Naive thymus-derived CD4-positive, alpha-beta T cell (primary cell): ENCODE data around the gene CENPH. TPM values are rescaled to one million over a fixed set of nuclear protein-coding genes. Genes with fewer than 3 reads are reported as not detected.
A peak's percentile ranks its signal among the peaks of the same experiment; 100 is the strongest.
"Not testable (repeated sequence)": the region's sequence is repeated elsewhere in the genome, so short reads cannot be mapped to it uniquely, and the experiment has no call there.

Experiments
- ATAC-seq: fragments of 150-1000 bp; cut with Tn5 transposase; 2 replicates; pipeline ENCODE4 v1.10.0; 2021; ENCODE audit warnings: mild to moderate bottlenecking, moderate library complexity
- CTCF ChIA-PET: fragments of 350-600 bp; sonication (Branson Sonifier 250); formaldehyde crosslinking; loops from one replicate; lab custom pipeline; 2021; ENCODE audit warnings: antibody characterized with exemption; lab: Charles Lee
- POLR2A ChIA-PET: fragments of 350-600 bp; sonication (Branson Sonifier 250); formaldehyde crosslinking; loops from one replicate; lab custom pipeline; 2021; ENCODE audit warnings: antibody characterized with exemption, inconsistent platforms; lab: Charles Lee
- DNase-seq, 9 donors: peaks; one replicate each; pipeline versions ENCODE4 v3.0.0 to v3.0.0-alpha.2; 2020 to 2022; ENCODE audit warnings: mixed read lengths in 1 of 9
- H3K27ac ChIP-seq: one replicate; pipeline ENCODE4 v1.7.0; 2013; ENCODE audit warnings: mild to moderate bottlenecking, low read depth, low read length, moderate library complexity
- H3K27me3 ChIP-seq, 2 donors: one replicate each; pipeline ENCODE4 v1.7.0; 2013; ENCODE audit warnings: low read length in 2 of 2, mild to moderate bottlenecking in 2 of 2, moderate library complexity in 2 of 2; ENCODE audit not compliant: control insufficient read depth in 2 of 2, insufficient read depth in 2 of 2
- H3K36me3 ChIP-seq, 3 experiments: 1 replicate in 2 of 3; 2 replicates in 1 of 3; pipeline ENCODE4 v1.7.0; 2013; ENCODE audit warnings: low read length in 3 of 3, mild to moderate bottlenecking in 3 of 3, moderate library complexity in 1 of 3; ENCODE audit not compliant: insufficient read depth in 3 of 3, control insufficient read depth in 2 of 3
- H3K4me1 ChIP-seq, 2 donors: one replicate each; pipeline ENCODE4 v1.7.0; 2013; ENCODE audit warnings: low read length in 2 of 2, mild to moderate bottlenecking in 2 of 2, moderate library complexity in 1 of 2; ENCODE audit not compliant: control insufficient read depth in 2 of 2, insufficient read depth in 2 of 2
- H3K4me3 ChIP-seq: 2 replicates; pipeline ENCODE4 v1.7.0; 2013; ENCODE audit warnings: mild to moderate bottlenecking, low read length
- H3K9me3 ChIP-seq, 3 experiments: 1 replicate in 2 of 3; 2 replicates in 1 of 3; pipeline ENCODE4 v1.7.0; 2013; ENCODE audit warnings: low read length in 3 of 3; ENCODE audit not compliant: control insufficient read depth in 2 of 3
- H3K27ac Mint-ChIP-seq, 9 donors: one replicate each; pipeline ENCODE4 v1.8.0; 2020 to 2022; ENCODE audit warnings: mixed read lengths in 9 of 9, mild to moderate bottlenecking in 8 of 9, moderate library complexity in 5 of 9, inconsistent platforms in 2 of 9
- H3K27me3 Mint-ChIP-seq, 5 donors: one replicate each; pipeline ENCODE4 v1.8.0; 2021 to 2022; ENCODE audit warnings: mixed read lengths in 5 of 5, mild to moderate bottlenecking in 1 of 5
- H3K36me3 Mint-ChIP-seq, 5 donors: one replicate each; pipeline ENCODE4 v1.8.0; 2020 to 2022; ENCODE audit warnings: mixed read lengths in 5 of 5, mild to moderate bottlenecking in 3 of 5, inconsistent platforms in 1 of 5
- H3K4me1 Mint-ChIP-seq, 7 donors: one replicate each; pipeline ENCODE4 v1.8.0; 2020 to 2022; ENCODE audit warnings: mixed read lengths in 7 of 7, mild to moderate bottlenecking in 3 of 7, inconsistent platforms in 1 of 7
- H3K4me3 Mint-ChIP-seq, 10 donors: one replicate each; pipeline ENCODE4 v1.8.0; 2020 to 2022; ENCODE audit warnings: mild to moderate bottlenecking in 10 of 10, mixed read lengths in 10 of 10, moderate library complexity in 6 of 10, inconsistent platforms in 2 of 10
- H3K9me3 Mint-ChIP-seq, 11 donors: one replicate each; pipeline ENCODE4 v1.8.0; 2020 to 2022; ENCODE audit warnings: mixed read lengths in 11 of 11, mild to moderate bottlenecking in 4 of 11, inconsistent platforms in 1 of 11, moderate library complexity in 1 of 11
- intact Hi-C, 2 donors: fragments of 100-400 bp; cut with micrococcal nuclease; formaldehyde crosslinking; loops; one replicate each; pipeline ENCODE4 v1.15.1; 2023
- polyA plus RNA-seq, 2 donors: library from polyadenylated mRNA; unstranded; fragments of 300-500 nt; fragmentation: Illumina TruSeq; gene quantifications; one replicate each; pipeline ENCODE4 v1.2.3, GENCODE V29; 2021
- total RNA-seq, 6 experiments: library from RNA in 5 of 6; stranded (reverse) in 5 of 6; gene quantifications; 1 replicate in 5 of 6; 2 replicates in 1 of 6; pipeline ENCODE4 v1.2.3 and lab custom pipeline; 2021 to 2026

The CENPH gene
- total and polyA plus RNA-seq, 7 experiments from 2014 or later: 3.4 to 25.3 (median 8.2) TPM

DNA sequence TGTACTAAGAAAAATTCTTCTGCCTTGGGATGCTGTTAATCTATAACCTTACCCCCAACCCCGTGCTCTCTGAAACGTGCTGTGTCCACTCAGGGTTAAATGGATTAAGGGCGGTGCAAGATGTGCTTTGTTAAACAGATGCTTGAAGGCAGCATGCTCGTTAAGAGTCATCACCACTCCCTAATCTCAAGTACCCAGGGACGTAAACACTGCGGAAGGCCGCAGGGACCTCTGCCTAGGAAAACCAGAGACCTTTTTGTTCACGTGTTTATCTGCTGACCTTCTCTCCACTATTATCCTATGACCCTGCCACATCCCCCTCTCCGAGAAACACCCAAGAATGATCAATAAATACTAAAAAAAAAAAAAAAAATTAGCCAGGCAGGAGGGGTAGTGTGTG is 31.4 kb downstream of the CENPH start:
- DNase-seq, H3K4me3 Mint-ChIP-seq, H3K9me3 Mint-ChIP-seq, H3K27me3 ChIP-seq, H3K4me3 ChIP-seq, H3K27me3 Mint-ChIP-seq, intact Hi-C loops, H3K36me3 ChIP-seq, H3K4me1 ChIP-seq, ATAC-seq, H3K27ac ChIP-seq, CTCF ChIA-PET, H3K27ac Mint-ChIP-seq, H3K9me3 ChIP-seq: not testable (repeated sequence)
- POLR2A ChIA-PET: interaction anchor here (1.1 kb wide), 1 partner anchor 112 kb away, joined by 3 read pairs; the partner anchor contains the start of gene CCDC125
- Mint-ChIP-seq H3K4me1 (peaks cover 2 to 33% (median 28%) of the 10 kb centered on the region in 7 donors), H3K36me3 (peaks cover 0 to 10% (median 8%) of the 10 kb centered on the region in 5 donors)

DNA sequence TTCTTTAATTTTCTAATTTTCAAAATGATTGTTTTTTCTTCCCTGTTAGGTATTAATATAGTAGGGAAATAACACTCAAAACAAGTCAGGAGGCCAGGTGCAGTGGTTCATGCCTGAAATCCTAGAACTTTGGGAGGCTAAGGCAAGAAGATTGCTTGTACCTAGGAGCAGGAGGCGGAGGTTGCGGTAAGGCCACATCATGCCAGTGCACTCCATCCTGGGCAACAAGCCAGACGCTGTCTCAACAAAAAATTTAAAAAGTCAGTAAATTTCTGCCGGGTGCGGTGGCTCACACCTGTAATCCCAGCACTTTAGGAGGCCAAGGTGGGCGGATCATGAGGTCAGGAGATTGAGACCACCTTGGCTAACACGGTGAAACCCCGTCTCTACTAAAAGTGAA is 35.1 kb downstream of the CENPH start:
- peaks cover 0 to 9% (median 6%) of the 10 kb centered on the region in 3 experiments for H3K36me3 ChIP-seq
- ATAC-seq (no peak), DNase-seq (no peak)
- H3K27me3 Mint-ChIP-seq: no peaks in the 10 kb centered on the region
- H3K4me3 ChIP-seq: no peak overlapping the region
- no peak overlapping the region for H3K27ac Mint-ChIP-seq
- no peak overlapping the region for H3K27ac ChIP-seq
- POLR2A ChIA-PET: interaction anchor here (3.2 kb wide), 1 partner anchor 11 kb away, joined by 9 read pairs; the partner anchor contains the start of gene CDK7
- H3K4me1 ChIP-seq: no peaks in the 10 kb centered on the region
- H3K9me3 Mint-ChIP-seq: peaks cover 0 to 2% (median 0%) of the 10 kb centered on the region in 11 donors
- no peaks in the 10 kb centered on the region for H3K27me3 ChIP-seq
- peaks cover 0 to 8% (median 6%) of the 10 kb centered on the region in 7 donors for H3K4me1 Mint-ChIP-seq
- CTCF ChIA-PET: no interaction called here
- H3K4me3 Mint-ChIP-seq: no peak overlapping the region
- intact Hi-C loops: no loop called here
- H3K9me3 ChIP-seq: no peaks in the 10 kb centered on the region
- H3K36me3 Mint-ChIP-seq: peaks cover 0 to 16% (median 9%) of the 10 kb centered on the region in 5 donors

DNA sequence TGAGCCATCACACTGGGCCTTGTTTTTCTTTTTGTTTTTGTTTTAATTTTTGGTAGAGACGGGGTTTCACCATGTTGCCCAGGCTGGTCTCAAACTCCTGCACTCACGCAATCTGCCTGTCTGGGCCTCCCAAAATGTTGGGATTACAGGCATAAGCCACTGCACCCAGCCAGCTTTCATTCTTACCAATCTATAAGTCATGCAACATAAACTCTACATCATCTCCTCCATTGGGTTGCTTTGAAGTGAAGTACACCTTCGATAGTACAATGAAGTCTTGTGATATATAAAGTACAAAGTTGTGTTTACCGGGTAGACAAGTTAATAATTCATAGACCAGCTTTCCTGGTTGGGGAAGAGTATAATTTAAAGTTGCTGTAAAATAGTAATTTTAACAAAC is 36.5 kb downstream of the CENPH start:
- peaks cover 0 to 9% (median 6%) of the 10 kb centered on the region in 3 experiments for H3K36me3 ChIP-seq
- peaks cover 0 to 1% (median 0%) of the 10 kb centered on the region in 11 donors for H3K9me3 Mint-ChIP-seq
- ChIA-PET CTCF (interaction anchor here (0.6 kb wide), 1 partner anchor 162 kb away, joined by 3 read pairs; no protein-coding TSS in a partner anchor), POLR2A (interaction anchor here (3.2 kb wide), 1 partner anchor 9 kb away, joined by 9 read pairs; the partner anchor contains the start of gene CDK7)
- DNase-seq (no peak), ATAC-seq (no peak)
- no peaks in the 10 kb centered on the region for H3K4me1 ChIP-seq
- no peaks in the 10 kb centered on the region for H3K27me3 ChIP-seq
- peaks cover 0 to 8% (median 4%) of the 10 kb centered on the region in 7 donors for H3K4me1 Mint-ChIP-seq
- no peak overlapping the region for H3K4me3 Mint-ChIP-seq
- no peak overlapping the region for H3K27ac ChIP-seq
- H3K27ac Mint-ChIP-seq: peak overlapping the region in 2 of 9 donors; percentile 29 to 62
- H3K27me3 Mint-ChIP-seq: no peaks in the 10 kb centered on the region
- no peaks in the 10 kb centered on the region for H3K9me3 ChIP-seq
- intact Hi-C loops: no loop called here
- peaks cover 0 to 12% (median 4%) of the 10 kb centered on the region in 5 donors for H3K36me3 Mint-ChIP-seq
- H3K4me3 ChIP-seq: no peak overlapping the region

DNA sequence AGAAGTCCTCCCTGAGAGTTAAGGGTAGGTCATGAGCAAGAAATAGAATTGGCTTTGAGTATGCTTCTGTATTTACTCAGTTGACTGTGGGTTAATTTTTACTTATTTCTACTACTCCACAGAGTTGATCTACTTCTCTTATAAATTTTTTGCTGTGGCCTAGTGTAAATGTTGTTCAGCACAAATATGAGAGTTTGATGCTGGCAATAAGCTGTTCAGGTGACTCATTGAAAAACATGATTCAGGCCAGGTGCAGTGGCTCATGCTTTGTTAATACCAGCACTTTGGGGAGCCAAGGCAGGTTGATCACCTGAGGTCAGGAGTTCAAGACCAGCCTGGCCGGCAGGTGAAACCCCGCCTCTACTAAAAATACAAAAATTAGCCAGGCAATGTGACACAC is 40.8 kb downstream of the CENPH start:
- POLR2A ChIA-PET: no interaction called here
- DNase-seq: no peak
- no peak overlapping the region for H3K27ac ChIP-seq
- Mint-ChIP-seq H3K27ac (no peak overlapping the region), H3K27me3 (no peaks in the 10 kb centered on the region), H3K4me3 (no peak overlapping the region), H3K36me3 (peaks cover 0 to 9% (median 0%) of the 10 kb centered on the region in 5 donors), H3K9me3 (peaks cover 0 to 4% (median 0%) of the 10 kb centered on the region in 11 donors), H3K4me1 (peaks cover 0 to 10% (median 7%) of the 10 kb centered on the region in 7 donors)
- no peaks in the 10 kb centered on the region for H3K9me3 ChIP-seq
- CTCF ChIA-PET: no interaction called here
- no peak overlapping the region for H3K4me3 ChIP-seq
- no peaks in the 10 kb centered on the region for H3K27me3 ChIP-seq
- intact Hi-C loops: loop anchor here (5.0 kb wide), 2 partner anchors 102 to 188 kb away; partner anchors contain the start of gene CCDC125 (in 1 of the 2)
- no peak for ATAC-seq
- H3K4me1 ChIP-seq: no peaks in the 10 kb centered on the region
- peaks cover 0 to 14% (median 6%) of the 10 kb centered on the region in 3 experiments for H3K36me3 ChIP-seq

- no peak overlapping the region for H3K27ac Mint-ChIP-seq
- Histone ChIP-seq H3K4me1 (peaks cover 9% of the 10 kb centered on the region in 2 donors), H3K4me3 (no peak overlapping the region), H3K36me3 (peaks cover 0 to 14% (median 6%) of the 10 kb centered on the region in 3 experiments), H3K27me3 (no peaks in the 10 kb centered on the region), H3K27ac (no peak overlapping the region), H3K9me3 (no peaks in the 10 kb centered on the region)
- no peaks in the 10 kb centered on the region for H3K27me3 Mint-ChIP-seq
- ATAC-seq (no peak), DNase-seq (no peak)
- H3K9me3 Mint-ChIP-seq: peaks cover 0 to 4% (median 0%) of the 10 kb centered on the region in 11 donors
- POLR2A ChIA-PET: no interaction called here
- peaks cover 0 to 9% (median 0%) of the 10 kb centered on the region in 5 donors for H3K36me3 Mint-ChIP-seq
- no peak overlapping the region for H3K4me3 Mint-ChIP-seq
- CTCF ChIA-PET: interaction anchor here (0.8 kb wide), 1 partner anchor 12 kb away, joined by 5 read pairs; no protein-coding TSS in a partner anchor
- intact Hi-C loops: loop anchor here (5.0 kb wide), 2 partner anchors 101 to 189 kb away; partner anchors contain the start of gene CCDC125 (in 1 of the 2)
- H3K4me1 Mint-ChIP-seq: peaks cover 6 to 18% (median 14%) of the 10 kb centered on the region in 7 donors
These were observed 41.9 kb downstream of the CENPH start for GRCh38 chr5:69231281-69231680.

DNA sequence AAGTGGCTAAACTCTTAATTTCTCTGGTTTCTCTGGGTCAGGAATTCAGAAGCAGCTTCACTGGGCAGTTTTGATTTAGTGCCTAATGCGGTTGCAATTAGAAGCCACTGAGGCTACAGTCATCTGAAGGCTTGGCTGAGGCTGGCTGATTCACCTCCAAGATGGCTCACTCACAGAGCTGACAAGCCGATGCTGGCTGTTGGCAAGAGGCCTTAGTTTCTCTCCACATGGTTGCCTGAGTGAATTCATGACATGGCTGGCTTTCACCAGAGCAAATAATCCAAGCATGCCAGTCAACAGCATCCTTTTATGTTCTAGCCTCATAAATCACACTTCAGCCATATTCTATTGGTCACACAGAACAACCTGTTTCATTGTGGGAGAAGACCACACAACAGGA is 42.5 kb downstream of the CENPH start:
- Mint-ChIP-seq H3K4me3 (peak overlapping the region in 2 of 10 donors; percentile 21 to 29), H3K4me1 (peaks cover 8 to 24% (median 16%) of the 10 kb centered on the region in 7 donors), H3K27ac (peak overlapping the region in 1 of 9 donors; percentile 51), H3K36me3 (peaks cover 0 to 10% (median under 1%) of the 10 kb centered on the region in 5 donors), H3K9me3 (peaks cover 0 to 4% (median 0%) of the 10 kb centered on the region in 11 donors), H3K27me3 (no peaks in the 10 kb centered on the region)
- intact Hi-C loops: loop anchor here (5.0 kb wide), 2 partner anchors 100 to 190 kb away; partner anchors contain the start of gene CCDC125 (in 1 of the 2)
- ChIA-PET POLR2A (interaction anchor here (0.8 kb wide), 1 partner anchor 21 kb away, joined by 4 read pairs; no protein-coding TSS in a partner anchor), CTCF (no interaction called here)
- Histone ChIP-seq H3K9me3 (no peaks in the 10 kb centered on the region), H3K4me1 (peaks cover 9 to 10% of the 10 kb centered on the region in 2 donors), H3K27ac (no peak overlapping the region), H3K27me3 (no peaks in the 10 kb centered on the region), H3K36me3 (peaks cover 0 to 14% (median 6%) of the 10 kb centered on the region in 3 experiments), H3K4me3 (no peak overlapping the region)
- DNase-seq: no peak
- no peak for ATAC-seq
